ENCODE data around the gene DSPP.
"Not testable (repeated sequence)": the region's sequence is repeated elsewhere in the genome, so short reads cannot be mapped to it uniquely, and the experiment has no call there.

The DSPP gene

GRCh38 chr4:87608229-87608628, at the start of gene DSPP:
Gene DSPP (plus strand): TSS chr4:87608529. CDS start chr4:87610909, 2,380 bp downstream.
- DNase-seq, result no peak

- peak; percentile 53 for DNase-seq
These were observed 49.1 kb upstream of the DSPP start for GRCh38 chr4:87559090-87559837.

GRCh38 chr4:87560802-87561201, 47.5 kb upstream of the DSPP start:
- no peak for DNase-seq

- no peak for DNase-seq
These were observed 42.6 kb upstream of the DSPP start for GRCh38 chr4:87565746-87566145.

- DNase-seq, result no peak
These were observed 42.1 kb upstream of the DSPP start for GRCh38 chr4:87566276-87566675.

- no peak for DNase-seq
These were observed 41.1 kb upstream of the DSPP start for GRCh38 chr4:87567191-87567590.

GRCh38 chr4:87570290-87570805, 38.0 kb upstream of the DSPP start:
- no peak for DNase-seq

- DNase-seq, result not testable (repeated sequence)
These were observed 34.0 kb upstream of the DSPP start for GRCh38 chr4:87574376-87574775.

GRCh38 chr4:87574996-87575395, 33.3 kb upstream of the DSPP start:
- DNase-seq, result no peak

GRCh38 chr4:87575408-87575807, 32.9 kb upstream of the DSPP start:
- no peak for DNase-seq

- DNase-seq, result no peak
These were observed 32.3 kb upstream of the DSPP start for GRCh38 chr4:87575983-87576382.

GRCh38 chr4:87579478-87579877, 28.9 kb upstream of the DSPP start:
- DNase-seq, result no peak

GRCh38 chr4:87580057-87580456, 28.3 kb upstream of the DSPP start:
- DNase-seq, result no peak

- DNase-seq, result no peak
These were observed 24.0 kb upstream of the DSPP start for GRCh38 chr4:87584222-87584908.

GRCh38 chr4:87589531-87589930, 18.8 kb upstream of the DSPP start:
- no peak for DNase-seq

GRCh38 chr4:87592124-87592523, 16.2 kb upstream of the DSPP start:
- no peak for DNase-seq

- DNase-seq, result no peak
These were observed 7.0 kb upstream of the DSPP start for GRCh38 chr4:87601361-87601760.

- DNase-seq, result no peak
These were observed 6.1 kb downstream of the DSPP start for GRCh38 chr4:87614292-87614890.

- no peak for DNase-seq
These were observed 7.9 kb downstream of the DSPP start for GRCh38 chr4:87616268-87616667.

GRCh38 chr4:87620086-87620485, 11.8 kb downstream of the DSPP start:
- no peak for DNase-seq

- no peak for DNase-seq
These were observed 12.2 kb downstream of the DSPP start for GRCh38 chr4:87620491-87620890.

GRCh38 chr4:87622303-87622702, 14.0 kb downstream of the DSPP start:
- DNase-seq, result no peak

- no peak for DNase-seq
These were observed 16.4 kb downstream of the DSPP start for GRCh38 chr4:87624698-87625097.

GRCh38 chr4:87631668-87632067, 23.3 kb downstream of the DSPP start:
- DNase-seq, result no peak
